ENCODE results near the gene CYP21A2. TPM values are rescaled to one million over a fixed set of nuclear protein-coding genes. Genes with fewer than 3 reads are reported as not detected.

CYP21A2 gene
- total RNA-seq, 1 experiment from 2014 or later: 0.76 TPM

- no peak for DNase-seq
- H3K4me1 Mint-ChIP-seq (ENCODE audit: low read depth, unreplicated experiment): no peaks in the 10 kb centered on the region
- H3K27ac Mint-ChIP-seq (ENCODE audit: unreplicated experiment): no peak overlapping the region
- intact Hi-C loops (cut with micrococcal nuclease; ENCODE audit: unreplicated experiment): no loop called here
- TF ChIP-seq, protein P1, sequence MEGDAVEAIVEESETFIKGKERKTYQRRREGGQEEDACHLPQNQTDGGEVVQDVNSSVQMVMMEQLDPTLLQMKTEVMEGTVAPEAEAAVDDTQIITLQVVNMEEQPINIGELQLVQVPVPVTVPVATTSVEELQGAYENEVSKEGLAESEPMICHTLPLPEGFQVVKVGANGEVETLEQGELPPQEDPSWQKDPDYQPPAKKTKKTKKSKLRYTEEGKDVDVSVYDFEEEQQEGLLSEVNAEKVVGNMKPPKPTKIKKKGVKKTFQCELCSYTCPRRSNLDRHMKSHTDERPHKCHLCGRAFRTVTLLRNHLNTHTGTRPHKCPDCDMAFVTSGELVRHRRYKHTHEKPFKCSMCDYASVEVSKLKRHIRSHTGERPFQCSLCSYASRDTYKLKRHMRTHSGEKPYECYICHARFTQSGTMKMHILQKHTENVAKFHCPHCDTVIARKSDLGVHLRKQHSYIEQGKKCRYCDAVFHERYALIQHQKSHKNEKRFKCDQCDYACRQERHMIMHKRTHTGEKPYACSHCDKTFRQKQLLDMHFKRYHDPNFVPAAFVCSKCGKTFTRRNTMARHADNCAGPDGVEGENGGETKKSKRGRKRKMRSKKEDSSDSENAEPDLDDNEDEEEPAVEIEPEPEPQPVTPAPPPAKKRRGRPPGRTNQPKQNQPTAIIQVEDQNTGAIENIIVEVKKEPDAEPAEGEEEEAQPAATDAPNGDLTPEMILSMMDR (IDR thresholded peaks at IDR 0.05; ENCODE audit: unreplicated experiment): no peak
- H3K36me3 Mint-ChIP-seq (ENCODE audit: insufficient read depth, unreplicated experiment): no peaks in the 10 kb centered on the region
- no TSS peak for BruUV-seq (replicated peaks)
- H3K9me3 Mint-ChIP-seq (ENCODE audit: low read depth, unreplicated experiment): no peaks in the 10 kb centered on the region
- CTCF ChIA-PET: no interaction called here
- no peak overlapping the region for H3K4me3 Mint-ChIP-seq (ENCODE audit: low read depth, unreplicated experiment)
- peaks cover 51% of the 10 kb centered on the region for H3K27me3 Mint-ChIP-seq (ENCODE audit: unreplicated experiment)
Observed at GRCh38 chr6:32073101-32073500, 34.9 kb downstream of the CYP21A2 start.

GRCh38 chr6:32073613-32074012, 35.4 kb downstream of the CYP21A2 start:
- Mint-ChIP-seq H3K27me3 (ENCODE audit: unreplicated experiment) (peaks cover 51% of the 10 kb centered on the region), H3K27ac (ENCODE audit: unreplicated experiment) (no peak overlapping the region), H3K9me3 (ENCODE audit: low read depth, unreplicated experiment) (no peaks in the 10 kb centered on the region), H3K4me3 (ENCODE audit: low read depth, unreplicated experiment) (no peak overlapping the region), H3K4me1 (ENCODE audit: low read depth, unreplicated experiment) (no peaks in the 10 kb centered on the region), H3K36me3 (ENCODE audit: insufficient read depth, unreplicated experiment) (no peaks in the 10 kb centered on the region)
- DNase-seq: no peak
- TF ChIP-seq, protein P1 (IDR thresholded peaks at IDR 0.05; ENCODE audit: unreplicated experiment): no peak
- intact Hi-C loops (cut with micrococcal nuclease; ENCODE audit: unreplicated experiment): no loop called here
- BruUV-seq (replicated peaks): no TSS peak
- CTCF ChIA-PET: no interaction called here

- DNase-seq: no peak
- intact Hi-C loops (cut with micrococcal nuclease; ENCODE audit: unreplicated experiment): no loop called here
- Mint-ChIP-seq H3K9me3 (ENCODE audit: low read depth, unreplicated experiment) (no peaks in the 10 kb centered on the region), H3K4me3 (ENCODE audit: low read depth, unreplicated experiment) (no peak overlapping the region), H3K36me3 (ENCODE audit: insufficient read depth, unreplicated experiment) (no peaks in the 10 kb centered on the region), H3K4me1 (ENCODE audit: low read depth, unreplicated experiment) (no peaks in the 10 kb centered on the region), H3K27me3 (ENCODE audit: unreplicated experiment) (peaks cover 36% of the 10 kb centered on the region), H3K27ac (ENCODE audit: unreplicated experiment) (no peak overlapping the region)
- no TSS peak for BruUV-seq (replicated peaks)
- TF ChIP-seq, protein P1 (IDR thresholded peaks at IDR 0.05; ENCODE audit: unreplicated experiment): no peak
- CTCF ChIA-PET: no interaction called here
Observed at GRCh38 chr6:32074996-32075532, 36.8 kb downstream of the CYP21A2 start.

DNA sequence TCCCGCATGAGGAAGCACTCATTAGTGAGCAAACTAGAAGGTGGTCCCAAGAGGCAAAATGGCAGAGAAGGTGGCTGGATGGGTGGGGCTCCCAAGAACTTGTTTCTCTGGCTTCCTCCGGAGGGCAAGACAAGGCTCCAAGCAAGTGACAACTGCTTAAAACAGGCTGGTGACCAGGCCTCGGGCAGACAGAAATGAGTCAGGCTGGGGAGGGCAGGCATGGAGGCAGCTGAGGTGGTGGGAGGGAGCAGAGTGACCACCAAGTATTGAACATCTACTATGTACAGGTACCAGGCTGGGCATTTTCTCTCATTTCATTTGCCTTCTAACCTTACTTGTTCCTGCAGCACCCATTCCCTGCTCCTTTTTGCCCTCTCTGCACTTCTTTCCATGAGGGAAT, 37.6 kb downstream of the CYP21A2 start:
- no TSS peak for BruUV-seq (replicated peaks)
- CTCF ChIA-PET: no interaction called here
- Mint-ChIP-seq H3K4me3 (ENCODE audit: low read depth, unreplicated experiment) (no peak overlapping the region), H3K4me1 (ENCODE audit: low read depth, unreplicated experiment) (no peaks in the 10 kb centered on the region), H3K9me3 (ENCODE audit: low read depth, unreplicated experiment) (no peaks in the 10 kb centered on the region), H3K27me3 (ENCODE audit: unreplicated experiment) (peaks cover 35% of the 10 kb centered on the region), H3K36me3 (ENCODE audit: insufficient read depth, unreplicated experiment) (no peaks in the 10 kb centered on the region), H3K27ac (ENCODE audit: unreplicated experiment) (no peak overlapping the region)
- TF ChIP-seq, protein P1 (IDR thresholded peaks at IDR 0.05; ENCODE audit: unreplicated experiment): no peak
- intact Hi-C loops (cut with micrococcal nuclease; ENCODE audit: unreplicated experiment): no loop called here
- no peak for DNase-seq

All from Calu3 (cell line).